Osteocyte (in vitro differentiated cells): ENCODE results near the gene CAVIN4. TPM values are rescaled to one million over a fixed set of nuclear protein-coding genes. Genes with fewer than 3 reads are reported as not detected.

ENCODE experiments used
- DNase-seq: peaks from one replicate; pipeline ENCODE4 v3.0.0; 2021; ENCODE audit warnings: mixed read lengths; ENCODE audit not compliant: unreplicated experiment; ENCODE audit errors: extremely low spot score
- H3K27ac Mint-ChIP-seq: one replicate; pipeline ENCODE4 v1.8.0; 2021; ENCODE audit warnings: mild to moderate bottlenecking, mixed read lengths; ENCODE audit not compliant: unreplicated experiment
- H3K27me3 Mint-ChIP-seq: one replicate; pipeline ENCODE4 v1.8.0; 2021; ENCODE audit warnings: mixed read lengths; ENCODE audit not compliant: unreplicated experiment
- H3K36me3 Mint-ChIP-seq: one replicate; pipeline ENCODE4 v1.8.0; 2021; ENCODE audit warnings: mixed read lengths; ENCODE audit not compliant: unreplicated experiment
- H3K4me1 Mint-ChIP-seq: one replicate; pipeline ENCODE4 v1.8.0; 2021; ENCODE audit warnings: mixed read lengths; ENCODE audit not compliant: unreplicated experiment
- H3K4me3 Mint-ChIP-seq: one replicate; pipeline ENCODE4 v1.8.0; 2021; ENCODE audit warnings: mild to moderate bottlenecking, moderate library complexity, mixed read lengths; ENCODE audit not compliant: unreplicated experiment
- H3K9me3 Mint-ChIP-seq: one replicate; pipeline ENCODE4 v1.8.0; 2021; ENCODE audit warnings: mixed read lengths; ENCODE audit not compliant: unreplicated experiment
- CTCF ChIP-seq: fragments of 200-600 bp; sonication (generic); IDR thresholded peaks from 2 replicates; pipeline ENCODE4 v1.5.0; 2021; ENCODE audit warnings: antibody characterized with exemption, mild to moderate bottlenecking, moderate library complexity
- total RNA-seq: library from RNA; stranded (reverse); gene quantifications from 2 replicates; pipeline ENCODE4 v1.2.1, GENCODE V29; 2021

Gene CAVIN4
- total RNA-seq, 1 donor from 2014 or later, result 1.1 TPM

DNA sequence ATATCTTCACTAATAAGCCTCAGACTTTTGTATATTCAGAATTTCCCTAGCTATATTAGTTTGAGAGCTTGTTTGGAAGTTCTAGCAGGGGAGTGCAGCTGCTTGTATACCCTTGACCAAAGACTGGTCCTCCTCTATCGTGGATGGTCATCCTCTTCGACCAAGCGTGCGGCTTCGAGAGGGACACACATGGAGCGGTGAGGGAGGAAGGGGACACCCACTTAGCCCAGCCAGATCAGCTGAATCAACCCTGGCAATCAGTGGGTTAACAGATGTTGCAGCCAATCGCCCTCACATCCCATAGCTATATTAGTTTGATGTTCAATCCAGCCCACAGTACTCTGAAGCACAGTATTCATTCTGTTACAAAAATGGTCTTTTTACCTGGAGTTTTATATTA lies 3.2 kb downstream of the CAVIN4 start:
- H3K27ac Mint-ChIP-seq, result no peak overlapping the region
- DNase-seq, result no peak

GRCh38 chr9:100581661-100582060 lies 3.8 kb downstream of the CAVIN4 start:
- Mint-ChIP-seq H3K36me3 (peaks cover 7% of the 10 kb centered on the region), H3K27ac (no peak overlapping the region), H3K4me1 (peaks cover 5% of the 10 kb centered on the region), H3K27me3 (no peaks in the 10 kb centered on the region), H3K9me3 (no peaks in the 10 kb centered on the region), H3K4me3 (no peak overlapping the region)
- DNase-seq, result no peak
- no peak for TF ChIP-seq CTCF

More for the DNA sequence above, 3.2 kb downstream of the CAVIN4 start:
- no peak for TF ChIP-seq CTCF
- H3K36me3 Mint-ChIP-seq, result peaks cover 7% of the 10 kb centered on the region
- H3K4me1 Mint-ChIP-seq, result peaks cover 5% of the 10 kb centered on the region
- no peaks in the 10 kb centered on the region for H3K27me3 Mint-ChIP-seq
- no peaks in the 10 kb centered on the region for H3K9me3 Mint-ChIP-seq
- H3K4me3 Mint-ChIP-seq, result no peak overlapping the region

DNA sequence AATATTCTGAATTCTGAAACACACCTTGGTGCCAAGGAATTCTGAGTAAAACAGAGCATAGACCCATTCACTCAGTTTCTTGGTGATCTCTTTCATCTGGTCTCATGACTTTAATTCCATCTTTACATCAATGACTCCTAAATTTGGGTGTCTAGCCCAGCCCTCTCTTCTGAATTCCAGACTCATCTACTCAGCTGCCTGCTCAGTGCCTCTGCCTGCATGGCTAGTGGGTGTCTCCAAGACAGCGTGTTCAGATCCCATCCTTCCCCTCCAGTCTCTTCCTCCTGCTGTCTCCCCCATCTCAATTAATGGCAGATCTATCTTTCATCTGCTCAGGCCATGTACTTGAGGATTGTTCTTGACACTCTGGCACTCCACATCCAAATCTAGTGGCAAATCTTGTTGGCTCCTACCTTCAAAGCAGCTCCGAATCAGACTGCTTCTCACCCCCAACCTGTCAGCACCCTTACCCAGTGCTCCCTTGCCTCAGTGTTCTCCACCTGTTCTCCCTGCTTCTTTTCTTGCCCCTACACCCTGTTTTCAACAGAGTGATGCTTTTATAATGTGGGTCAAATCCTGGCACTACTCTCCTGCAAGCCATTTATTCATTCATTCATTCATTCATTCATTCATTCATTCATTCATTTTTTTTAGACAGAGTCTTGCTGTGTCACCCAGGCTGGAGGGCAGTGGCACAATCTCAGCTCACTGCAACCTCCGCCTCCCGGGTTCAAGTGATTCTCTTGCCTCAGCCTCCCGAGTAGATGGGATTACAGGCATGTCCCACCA lies 5.3 kb downstream of the CAVIN4 start:
- Mint-ChIP-seq H3K4me3 (no peak overlapping the region), H3K27ac (no peak overlapping the region)
- DNase-seq, result no peak

GRCh38 chr9:100584951-100585350 lies 7.1 kb downstream of the CAVIN4 start:
- Mint-ChIP-seq H3K9me3 (no peaks in the 10 kb centered on the region), H3K27ac (no peak overlapping the region), H3K4me1 (peaks cover 1% of the 10 kb centered on the region), H3K4me3 (no peak overlapping the region), H3K36me3 (no peaks in the 10 kb centered on the region), H3K27me3 (no peaks in the 10 kb centered on the region)
- DNase-seq, result no peak
- TF ChIP-seq CTCF, result no peak

More for the DNA sequence above, 5.3 kb downstream of the CAVIN4 start:
- Mint-ChIP-seq H3K27me3 (no peaks in the 10 kb centered on the region), H3K9me3 (no peaks in the 10 kb centered on the region), H3K36me3 (peaks cover 4% of the 10 kb centered on the region), H3K4me1 (peaks cover 5% of the 10 kb centered on the region)
- no peak for TF ChIP-seq CTCF

GRCh38 chr9:100586093-100586492 lies 8.2 kb downstream of the CAVIN4 start:
- Mint-ChIP-seq H3K27ac (no peak overlapping the region), H3K36me3 (no peaks in the 10 kb centered on the region), H3K4me3 (no peak overlapping the region), H3K9me3 (no peaks in the 10 kb centered on the region), H3K27me3 (no peaks in the 10 kb centered on the region), H3K4me1 (peaks cover 1% of the 10 kb centered on the region)
- no peak for DNase-seq
- no peak for TF ChIP-seq CTCF
